Ammon's horn (tissue), 1 donor: ENCODE measurements around the gene TNP2.
A peak's percentile ranks its signal among the peaks of the same experiment; 100 is the strongest.

Source experiments
- DNase-seq: peaks from one replicate; pipeline ENCODE4 v3.0.0-alpha.2; 2016; ENCODE audit warnings: low spot score

Gene TNP2

GRCh38 chr16:11255737-11256660 lies 13.1 kb downstream of the TNP2 start, which contains the start of gene SOCS1:
TSS of gene SOCS1 (minus strand) at chr16:11256204. CDS start at chr16:11255478, 726 bp downstream.
- peak; percentile 83 for DNase-seq

DNA sequence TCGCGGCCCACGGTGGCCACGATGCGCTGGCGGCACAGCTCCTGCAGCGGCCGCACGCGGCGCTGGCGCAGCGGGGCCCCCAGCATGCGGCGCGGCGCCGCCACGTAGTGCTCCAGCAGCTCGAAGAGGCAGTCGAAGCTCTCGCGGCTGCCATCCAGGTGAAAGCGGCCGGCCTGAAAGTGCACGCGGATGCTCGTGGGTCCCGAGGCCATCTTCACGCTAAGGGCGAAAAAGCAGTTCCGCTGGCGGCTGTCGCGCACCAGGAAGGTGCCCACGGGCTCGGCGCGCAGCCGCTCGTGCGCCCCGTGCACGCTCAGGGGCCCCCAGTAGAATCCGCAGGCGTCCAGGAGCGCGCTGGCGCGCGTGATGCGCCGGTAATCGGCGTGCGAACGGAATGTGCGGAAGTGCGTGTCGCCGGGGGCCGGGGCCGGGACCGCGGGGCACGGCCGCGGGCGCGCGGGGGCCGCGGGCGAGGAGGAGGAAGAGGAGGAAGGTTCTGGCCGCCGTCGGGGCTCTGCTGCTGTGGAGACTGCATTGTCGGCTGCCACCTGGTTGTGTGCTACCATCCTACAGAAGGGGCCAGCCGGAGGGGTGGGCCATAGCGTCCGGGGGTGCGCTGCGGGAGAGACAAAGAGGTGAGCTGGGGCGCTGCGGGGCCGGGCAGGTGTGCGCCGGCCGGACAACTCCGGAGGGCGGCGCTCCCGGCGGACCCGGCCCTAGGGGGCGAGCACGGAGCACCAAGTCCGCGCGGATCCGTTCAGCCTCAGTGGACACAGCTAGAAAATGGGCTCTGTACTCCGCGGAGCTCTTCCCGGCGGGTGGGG lies 14.0 kb downstream of the TNP2 start:
- peak; percentile 13 for DNase-seq

DNA sequence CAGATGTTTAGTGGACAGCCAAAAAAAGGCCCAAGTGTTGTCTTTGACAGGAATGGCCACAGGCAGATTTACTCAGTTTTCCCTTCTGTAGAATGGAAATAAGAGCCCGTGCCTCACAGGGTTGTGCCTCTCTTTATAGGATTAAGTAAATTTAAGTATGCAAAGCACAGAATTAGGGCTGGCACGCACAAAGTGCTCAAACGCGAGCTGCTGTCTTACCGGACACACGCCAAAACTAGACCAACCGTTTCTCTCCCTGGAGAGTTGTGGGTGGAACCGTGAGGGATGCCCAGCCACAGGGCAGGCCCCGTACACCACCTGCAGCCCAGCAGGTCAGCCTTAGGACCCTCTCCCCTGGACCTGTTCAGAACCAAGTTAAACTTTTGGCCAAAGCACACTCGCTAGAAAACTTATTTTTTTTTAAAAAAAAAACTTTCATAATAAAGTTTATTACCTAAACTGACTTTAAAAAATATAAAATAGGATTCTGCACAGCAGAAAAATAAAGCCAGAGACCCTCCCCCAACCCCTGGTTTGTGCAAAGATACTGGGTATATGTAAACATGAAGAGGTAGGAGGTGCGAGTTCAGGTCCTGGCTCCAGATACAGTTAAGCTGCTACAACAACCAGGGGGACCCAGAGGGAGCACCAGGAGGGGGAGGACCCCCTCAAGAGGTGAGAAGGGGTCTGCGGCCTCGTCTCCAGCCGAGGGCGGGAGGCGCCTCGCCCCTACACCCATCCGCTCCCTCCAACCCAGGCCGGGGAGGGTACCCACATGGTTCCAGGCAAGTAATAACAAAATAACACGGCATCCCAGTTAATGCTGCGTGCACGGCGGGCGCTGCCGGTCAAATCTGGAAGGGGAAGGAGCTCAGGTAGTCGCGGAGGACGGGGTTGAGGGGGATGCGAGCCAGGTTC lies 14.9 kb downstream of the TNP2 start:
- DNase-seq, result no peak

DNA sequence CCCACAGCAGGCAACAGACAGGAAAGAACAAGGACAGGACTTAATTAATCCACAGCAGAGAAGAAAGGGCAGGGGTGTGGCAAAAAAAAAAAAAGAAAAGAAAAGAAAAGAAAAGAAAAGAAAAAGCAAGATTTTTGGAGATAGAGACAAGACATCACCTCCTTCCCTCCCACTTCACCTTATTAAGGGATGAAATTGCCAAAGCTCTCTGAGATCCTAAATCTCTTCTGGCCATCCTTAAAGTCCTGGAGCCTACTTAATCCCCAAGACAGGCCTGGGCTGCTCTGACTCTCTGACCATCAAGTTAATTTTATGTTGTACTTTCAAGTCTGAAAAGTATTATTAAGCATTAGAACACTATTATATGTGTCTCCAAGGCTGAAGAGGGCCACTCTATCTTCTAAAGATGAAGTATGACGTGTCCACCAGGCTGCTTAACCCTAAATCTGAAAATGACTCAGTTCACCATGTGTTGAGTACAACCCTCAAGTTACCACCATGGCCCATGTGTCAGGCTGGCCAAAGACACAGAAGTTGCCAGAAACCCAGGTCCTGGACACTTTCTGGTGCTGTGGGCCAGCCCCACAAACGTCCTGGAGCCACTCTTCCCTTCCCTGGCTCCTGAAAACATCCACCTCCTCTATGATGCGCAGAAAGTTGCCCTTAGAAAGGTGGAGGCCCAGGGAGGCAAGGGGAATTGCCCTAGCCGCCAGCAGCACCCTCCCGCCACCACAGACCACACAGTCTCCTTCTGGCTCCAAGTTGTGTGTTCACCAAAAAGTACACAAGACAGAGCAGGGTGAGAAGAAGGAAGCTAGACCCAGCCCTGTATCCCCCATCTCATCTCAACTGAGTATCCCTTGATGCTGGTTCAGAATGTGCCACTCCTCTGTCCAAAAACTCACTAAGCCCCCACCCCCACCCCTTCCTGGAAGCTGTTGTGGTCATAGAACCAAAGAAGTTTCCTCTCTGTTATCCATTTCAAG lies 15.8 kb downstream of the TNP2 start:
- no peak for DNase-seq

DNA sequence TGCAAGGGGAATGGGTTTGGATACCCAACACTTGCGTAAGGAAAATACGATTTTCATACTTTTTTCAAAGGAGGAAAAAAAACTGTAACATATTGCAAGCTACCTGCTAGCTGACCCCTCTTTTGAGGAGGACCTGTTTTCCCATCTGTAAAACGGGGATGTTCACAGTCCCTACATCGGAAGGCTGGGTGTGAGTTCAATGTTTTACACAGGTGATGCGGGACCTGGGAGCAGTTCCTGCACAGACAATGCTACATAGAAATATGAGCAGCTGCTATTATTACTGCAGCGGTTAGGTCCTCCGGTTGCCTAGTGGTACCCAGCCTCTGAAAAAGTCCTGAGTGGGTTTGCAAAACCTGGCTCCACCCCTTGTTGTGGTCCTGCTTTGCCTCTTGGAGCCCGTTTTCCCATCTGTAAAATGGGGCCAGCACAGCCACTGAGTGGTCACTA lies 16.6 kb downstream of the TNP2 start:
- no peak for DNase-seq

DNA sequence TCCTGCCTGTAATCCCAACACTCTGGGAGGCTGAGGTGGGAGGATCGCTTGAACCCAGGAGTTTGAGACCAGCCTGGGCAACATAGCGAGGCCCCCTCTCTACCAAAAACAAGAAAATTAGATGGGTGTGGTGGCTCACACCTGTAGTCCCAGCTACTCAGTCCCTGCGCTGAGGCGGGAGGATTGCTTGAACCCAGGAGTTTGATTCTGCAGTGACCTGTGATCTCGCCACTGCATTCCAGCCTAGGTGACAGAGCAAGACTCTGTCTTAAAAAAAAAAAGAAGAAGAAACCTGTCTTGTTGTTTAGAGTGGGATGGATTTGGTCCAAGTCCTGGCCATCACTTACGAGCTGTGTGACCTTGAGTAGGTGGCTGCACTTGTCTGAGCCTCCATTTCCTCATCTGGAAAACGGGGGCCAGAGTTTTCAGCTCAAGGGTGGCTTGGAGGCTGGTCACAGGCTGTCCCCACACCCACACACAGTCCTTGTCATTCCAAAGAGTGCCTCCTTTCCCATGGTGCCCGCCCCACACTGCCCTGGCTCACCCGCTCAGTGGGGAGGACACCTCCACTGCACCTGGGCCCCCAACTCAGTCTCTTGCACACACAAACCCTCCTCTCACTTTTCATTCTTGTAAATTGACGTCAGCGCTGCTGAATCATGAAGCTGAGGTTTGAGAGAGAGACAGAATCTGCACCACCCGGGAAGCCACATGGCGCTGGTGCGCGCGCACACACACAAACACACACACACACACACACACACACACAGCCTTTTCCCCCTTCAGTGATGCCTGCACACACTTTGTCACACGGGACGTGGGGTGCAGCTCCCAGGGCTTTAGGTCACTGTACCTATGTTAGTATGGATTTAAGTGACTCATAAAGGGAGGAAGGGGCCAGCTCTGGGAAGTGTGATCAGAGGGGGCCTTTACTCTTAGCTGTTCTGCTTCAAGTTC lies 17.3 kb downstream of the TNP2 start:
- DNase-seq, result peak; percentile 41

DNA sequence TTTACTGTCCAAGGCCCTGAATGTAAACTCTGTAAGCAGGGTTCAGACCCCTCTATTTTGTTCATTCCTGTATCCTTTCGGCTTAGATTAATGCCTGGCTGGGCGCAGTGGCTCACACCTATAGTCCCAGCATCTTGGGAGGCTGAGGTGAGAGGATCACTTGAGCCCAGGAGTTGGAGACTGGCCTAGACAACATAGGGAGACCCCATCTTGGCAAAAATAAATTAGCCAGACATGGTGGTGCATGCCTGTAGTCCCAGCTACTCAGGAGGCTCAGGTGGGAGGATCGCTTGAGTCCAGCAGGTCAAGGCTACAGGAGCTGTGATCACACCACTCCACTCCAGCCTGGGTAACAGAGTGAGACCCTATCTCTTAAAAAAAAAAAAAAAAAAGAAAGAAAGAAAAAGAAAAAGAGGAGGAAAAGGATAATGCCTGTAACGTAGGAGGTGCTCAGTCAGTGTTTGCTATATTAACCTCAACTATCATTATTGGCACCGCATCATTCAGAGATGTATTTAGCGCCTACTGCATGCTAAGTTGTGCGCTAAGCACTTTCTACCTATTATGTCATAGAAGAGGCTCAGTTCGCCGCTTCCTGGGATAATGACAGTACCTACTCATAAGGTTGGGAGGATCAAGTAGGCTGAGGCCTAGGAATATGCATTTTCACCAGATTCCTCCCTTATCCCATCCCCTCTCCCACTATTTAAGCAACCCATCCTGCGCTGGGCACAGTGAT lies 18.2 kb downstream of the TNP2 start:
- DNase-seq, result no peak

DNA sequence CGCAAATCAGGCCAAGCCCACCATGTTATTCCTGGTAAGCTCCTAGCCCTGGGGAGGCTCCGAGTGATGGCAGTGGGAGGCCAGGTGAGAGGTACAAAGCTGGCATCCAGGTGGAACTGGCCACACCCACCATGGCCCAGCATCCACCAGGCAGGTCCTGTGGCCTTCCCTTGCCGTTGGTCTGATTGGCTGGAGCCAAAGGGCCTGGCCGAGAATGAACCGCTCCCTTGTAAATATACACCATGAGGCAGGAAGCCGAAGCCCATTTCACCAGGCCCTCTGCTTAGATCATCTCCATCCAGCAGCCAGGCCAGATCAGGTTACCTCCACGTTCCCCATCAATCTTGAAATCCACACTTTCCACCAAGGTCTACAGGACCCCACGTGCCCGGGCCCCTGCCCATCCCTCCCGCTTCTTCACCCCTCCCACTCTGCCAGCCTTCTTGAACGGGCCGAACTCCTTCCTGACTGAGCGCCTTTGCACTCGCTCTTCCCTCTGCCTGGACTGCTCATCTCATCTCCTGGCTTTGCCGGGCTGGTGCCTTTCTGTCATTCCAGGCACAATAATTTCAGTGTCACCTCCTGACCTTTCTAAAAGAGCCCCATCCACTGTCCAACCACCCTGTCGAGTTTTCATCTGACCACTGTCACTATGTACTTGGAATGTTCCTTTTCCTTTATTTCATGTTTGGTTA lies 18.9 kb downstream of the TNP2 start:
- no peak for DNase-seq

- no peak for DNase-seq
Observed at GRCh38 chr16:11249233-11250061, 19.7 kb downstream of the TNP2 start.

DNA sequence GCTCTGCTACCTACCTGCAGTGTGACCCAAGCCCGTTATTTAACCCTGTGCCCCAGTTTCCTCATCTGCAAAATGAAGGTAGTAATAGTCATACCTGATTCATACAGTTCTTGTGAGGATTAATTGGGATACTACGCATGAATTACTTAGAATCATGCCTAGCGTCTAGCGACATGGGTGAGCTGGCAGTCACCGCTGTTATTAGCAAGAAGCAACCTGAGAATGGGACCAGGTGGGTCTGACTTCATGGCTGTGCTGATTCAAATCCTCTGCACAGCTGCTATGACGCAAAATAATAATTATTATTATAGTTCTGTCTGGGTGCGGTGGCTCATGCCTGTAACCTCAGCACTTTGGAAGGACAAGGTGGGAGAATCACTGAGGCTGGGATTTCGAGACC lies 21.0 kb downstream of the TNP2 start:
- no peak for DNase-seq

GRCh38 chr16:11245988-11246387 lies 23.1 kb downstream of the TNP2 start:
- DNase-seq, result no peak

DNA sequence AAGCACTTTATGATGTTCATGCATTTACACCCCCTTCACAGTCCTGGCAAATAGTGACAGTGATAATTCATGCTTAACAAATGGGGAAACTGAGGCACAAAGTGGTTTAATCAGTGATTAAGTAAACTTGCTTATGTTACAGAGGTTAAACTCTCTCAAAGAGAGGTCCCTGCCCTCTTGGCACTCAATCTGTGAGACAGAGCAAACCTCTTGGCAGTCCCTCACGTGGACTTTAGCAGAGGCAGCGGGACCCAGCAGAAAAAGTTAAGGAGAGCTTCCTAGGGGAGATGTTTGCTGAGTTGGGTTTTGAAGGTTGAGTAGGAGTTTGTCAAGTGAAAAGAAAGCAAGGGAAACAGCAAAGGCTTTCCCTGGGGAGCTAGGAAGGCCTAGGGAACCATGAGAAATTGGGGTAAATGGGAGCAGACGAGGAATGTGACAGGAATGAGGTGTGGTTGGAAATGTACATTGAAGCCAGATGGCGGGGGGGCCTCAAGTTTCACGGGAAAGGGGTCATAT lies 23.8 kb downstream of the TNP2 start:
- DNase-seq, result no peak

DNA sequence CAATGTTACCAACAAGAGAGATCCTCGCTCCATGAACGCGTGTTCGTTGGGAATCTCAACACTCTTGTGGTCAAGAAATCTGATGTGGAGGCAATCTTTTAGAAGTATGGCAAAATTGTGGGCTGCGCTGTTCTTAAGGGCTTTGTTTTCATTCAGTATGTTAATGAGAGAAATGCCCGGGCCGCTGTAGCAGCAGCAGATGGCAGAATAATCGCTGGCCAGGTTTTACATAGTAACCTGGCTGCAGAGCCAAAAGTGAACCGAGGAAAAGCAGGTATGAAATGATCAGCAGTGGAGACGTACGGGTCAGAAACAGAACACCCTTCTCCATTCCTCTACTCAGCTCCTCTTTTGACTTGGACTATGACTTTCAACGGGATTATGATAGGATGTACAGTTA lies 26.5 kb downstream of the TNP2 start:
- no peak for DNase-seq

DNA sequence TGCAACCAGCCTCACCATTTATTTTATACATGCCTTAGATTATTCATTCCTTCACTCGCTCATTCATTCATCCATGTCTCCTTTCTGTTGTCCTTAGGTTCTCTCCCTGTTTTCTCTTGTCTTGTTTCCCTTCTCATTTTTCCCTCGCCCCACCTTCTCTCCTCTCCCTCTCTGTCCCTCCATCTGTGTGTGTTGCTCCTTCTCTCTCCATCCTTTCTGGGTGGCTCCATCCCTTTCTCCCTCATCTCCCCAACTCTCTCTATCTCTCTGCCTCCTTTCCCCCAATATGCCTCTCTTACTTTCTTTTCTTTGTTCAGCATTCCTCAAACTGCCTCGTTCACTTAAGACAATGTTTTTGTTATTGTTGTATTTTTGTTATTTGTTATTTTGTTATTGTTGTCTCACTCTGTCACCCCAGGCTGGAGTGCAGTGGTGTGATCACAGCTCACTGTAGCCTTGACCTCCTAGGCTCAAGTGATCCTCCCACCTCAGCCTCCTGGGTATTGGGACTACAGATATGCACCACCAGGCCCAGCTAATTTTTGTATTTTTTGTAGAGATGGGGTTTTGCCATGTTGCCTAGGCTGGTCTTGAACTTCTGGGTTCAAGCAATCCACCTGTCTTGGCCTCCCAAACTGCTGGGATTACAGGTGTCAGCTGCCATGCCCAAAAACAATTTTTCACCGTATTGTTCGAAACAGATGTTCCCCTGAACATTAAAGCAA lies 27.5 kb downstream of the TNP2 start:
- no peak for DNase-seq

DNA sequence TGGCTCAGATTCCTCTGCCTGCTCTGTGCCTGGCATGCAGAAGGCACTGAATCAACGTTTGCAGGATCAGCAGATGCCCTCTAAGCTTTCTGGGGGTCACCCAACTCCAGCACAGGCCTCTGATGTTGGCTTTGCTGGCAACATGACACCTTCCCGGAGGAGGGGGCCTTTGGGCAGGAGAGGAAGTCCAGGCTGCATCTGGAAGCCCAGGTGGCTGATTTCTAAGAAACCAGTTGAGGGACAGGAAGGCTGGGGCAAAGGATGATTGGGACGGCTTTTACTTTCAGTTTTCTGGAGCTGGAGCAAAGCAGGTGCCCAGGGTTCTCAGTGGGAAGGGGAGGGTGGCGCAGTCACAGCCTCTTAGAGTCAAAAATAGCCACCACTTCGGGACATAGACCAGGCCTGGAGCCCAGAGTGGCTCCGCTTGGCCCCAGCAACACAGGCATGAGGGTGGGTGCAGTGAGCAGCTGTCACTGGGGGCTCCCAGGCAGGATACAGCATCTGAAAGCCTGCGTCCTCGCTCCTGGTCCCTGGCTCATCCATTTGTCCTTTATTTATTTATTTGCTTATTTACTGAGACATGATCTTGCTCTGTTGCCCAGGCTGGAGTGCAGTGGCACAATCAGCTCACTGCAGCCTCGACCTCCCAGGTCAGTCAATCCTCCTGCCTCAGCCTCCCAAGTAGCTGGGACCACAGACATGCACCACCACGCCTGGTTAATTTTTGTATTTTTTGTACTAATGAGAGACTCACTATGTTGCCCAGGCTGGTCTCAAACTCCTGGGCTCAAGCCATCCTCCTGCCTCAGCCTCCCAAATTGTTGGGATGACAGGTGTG lies 28.3 kb downstream of the TNP2 start:
- no peak for DNase-seq
